K562 (cell line): Measurements from ENCODE around the gene CNNM2. TPM values are rescaled to one million over a fixed set of nuclear protein-coding genes. Genes with fewer than 3 reads are reported as not detected.

Experiments
- HMG20B ChIP-seq: fragments of 250-450 bp; sonication (Bioruptor Pico); IDR thresholded peaks from 2 replicates; pipeline ENCODE4 v1.5.0; 2021; ENCODE audit warnings: mild to moderate bottlenecking
- PHF8 ChIP-seq: fragments of 200-600 bp; sonication (generic); IDR thresholded peaks from 2 replicates; pipeline ENCODE4 v1.6.1; 2012; ENCODE audit warnings: mixed run types, mild to moderate bottlenecking, inconsistent platforms, low read length, moderate library complexity, borderline replicate concordance
- PYGO2 ChIP-seq: fragments of 450-650 bp; IDR thresholded peaks from 2 replicates; pipeline ENCODE4 v1.6.1; 2016; ENCODE audit warnings: mild to moderate bottlenecking, missing genetic modification characterization, moderate library complexity, missing compliant biosample characterization
- SAP30 ChIP-seq: fragments of 200-600 bp; sonication (generic); IDR thresholded peaks from 2 replicates; pipeline ENCODE4 v1.6.1; 2012; ENCODE audit warnings: borderline replicate concordance, low read depth, mild to moderate bottlenecking, moderate library complexity, low read length, control low read depth, inconsistent platforms; ENCODE audit not compliant: insufficient read depth, poor library complexity, severe bottlenecking
- SETDB1 ChIP-seq: IDR thresholded peaks from one replicate; pipeline ENCODE4 v1.6.1; 2012; ENCODE audit warnings: low read length, control low read depth, inconsistent platforms
- SIX5 ChIP-seq, 2 experiments: IDR thresholded peaks; 2 replicates each; pipeline ENCODE4 v1.6.1; 2011; ENCODE audit warnings: low read length in 2 of 2, borderline replicate concordance in 1 of 2, low read depth in 1 of 2, mild to moderate bottlenecking in 1 of 2, moderate library complexity in 1 of 2; ENCODE audit not compliant: insufficient read depth in 1 of 2
- TOE1 ChIP-seq, 2 experiments: fragments of 450-650 bp in 1 of 2; sonication (generic) in 1 of 2; formaldehyde crosslinking in 1 of 2; IDR thresholded peaks; 2 replicates each; pipeline versions ENCODE4 v1.7.1 to v1.8.0; 2016 to 2022; ENCODE audit warnings: borderline replicate concordance in 2 of 2, mild to moderate bottlenecking in 2 of 2, antibody characterized with exemption in 1 of 2, inconsistent platforms in 1 of 2, low read depth in 1 of 2, missing genetic modification reagents in 1 of 2, moderate library complexity in 1 of 2
- polyA plus RNA-seq, 8 experiments: library from polyadenylated mRNA; depleted of rRNA in 4 of 8; stranded (reverse) in 5 of 8; unstranded in 3 of 8; fragments of >200 nt; fragmentation: Nextera tagmentation in 2 of 8; fragmentation: Illumina TruSeq in 1 of 8; extraction: Ambion mirVana in 2 of 8; extraction: Trizol in 1 of 8; gene quantifications; 2 replicates each; pipeline versions ENCODE4 v1.2.1 to v1.2.3, GENCODE V29; 2011 to 2014; ENCODE audit warnings: inconsistent platforms in 1 of 8, missing spikeins in 1 of 8
- total RNA-seq, 7 experiments: library from RNA; depleted of rRNA in 6 of 7; stranded (reverse); fragments of >200 nt in 6 of 7; fragmentation: Illumina TruSeq in 2 of 7; extraction: Trizol in 2 of 7; gene quantifications; 2 replicates each; pipeline versions ENCODE4 v1.2.1 to v1.2.3, GENCODE V29; 2011 to 2021; ENCODE audit warnings: low replicate concordance in 1 of 7
- TF ChIP-seq, protein P1 (sequence below): fragments of 250-450 bp; sonication (Bioruptor Pico); IDR thresholded peaks from 2 replicates; pipeline ENCODE4 v1.4.0; 2020; ENCODE audit warnings: mild to moderate bottlenecking, moderate library complexity, borderline replicate concordance
- TF ChIP-seq, protein P2 (sequence below), 2 experiments: fragments of 450-650 bp in 1 of 2; IDR thresholded peaks; 2 replicates each; pipeline ENCODE4 v1.6.1; 2011 to 2017; ENCODE audit warnings: low read depth in 2 of 2, antibody characterized with exemption in 1 of 2, borderline replicate concordance in 1 of 2, low read length in 1 of 2, mild to moderate bottlenecking in 1 of 2, mixed read lengths in 1 of 2; ENCODE audit not compliant: control insufficient read depth in 1 of 2
- TF ChIP-seq, protein P3 (sequence below): fragments of 150-350 bp; conservative IDR thresholded peaks from 2 replicates; pipeline ENCODE4 v1.6.1; 2014; ENCODE audit warnings: low read length
- TF ChIP-seq, protein P4 (sequence below): fragments of 250-450 bp; sonication (Bioruptor Pico); IDR thresholded peaks from 2 replicates; pipeline ENCODE4 v1.4.0; 2020
- TF ChIP-seq, protein P5 (sequence below): fragments of 450-650 bp; formaldehyde crosslinking; IDR thresholded peaks from 2 replicates; pipeline ENCODE4 v1.4.0; 2020; ENCODE audit warnings: mild to moderate bottlenecking, mixed read lengths

The CNNM2 gene
- total and polyA plus RNA-seq, 9 of the 15 experiments (the other 6 are each of a cell fraction or from before 2014, with no cell fraction given), result 0.21 to 5.0 (median 1.3) TPM

DNA sequence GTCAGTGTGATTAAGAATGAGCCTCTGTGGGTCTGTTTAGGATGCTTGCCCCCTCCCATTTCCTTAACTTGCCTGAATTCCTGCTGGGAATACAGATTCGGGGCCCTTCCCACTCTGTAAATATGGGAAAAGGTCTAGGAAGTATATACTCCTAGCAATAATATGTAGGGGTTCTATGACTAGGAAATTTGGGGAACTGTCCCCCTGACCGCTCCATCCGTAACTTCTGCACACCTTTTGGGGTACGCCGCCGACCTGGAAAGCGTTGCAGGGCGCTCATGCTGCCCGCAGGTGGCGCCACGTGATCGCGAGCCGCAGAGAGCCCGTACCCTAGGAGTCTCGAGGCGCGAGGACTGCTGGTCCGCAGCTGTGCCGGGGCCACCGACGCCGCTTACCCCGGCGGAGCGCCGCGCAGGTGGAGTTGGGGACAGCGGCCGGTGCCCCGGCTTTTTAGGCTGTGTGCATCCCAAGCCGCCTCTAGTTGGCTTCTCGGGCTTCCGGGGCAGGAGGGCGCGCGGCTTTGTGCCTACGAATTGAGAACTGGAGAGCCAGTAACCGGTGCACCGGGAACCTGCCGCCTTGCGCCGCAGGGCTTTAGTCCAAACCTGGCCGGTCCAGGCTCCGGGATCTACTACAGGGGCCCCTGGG lies 656 bp upstream of the CNNM2 start (continued):
- TF ChIP-seq, protein P1, sequence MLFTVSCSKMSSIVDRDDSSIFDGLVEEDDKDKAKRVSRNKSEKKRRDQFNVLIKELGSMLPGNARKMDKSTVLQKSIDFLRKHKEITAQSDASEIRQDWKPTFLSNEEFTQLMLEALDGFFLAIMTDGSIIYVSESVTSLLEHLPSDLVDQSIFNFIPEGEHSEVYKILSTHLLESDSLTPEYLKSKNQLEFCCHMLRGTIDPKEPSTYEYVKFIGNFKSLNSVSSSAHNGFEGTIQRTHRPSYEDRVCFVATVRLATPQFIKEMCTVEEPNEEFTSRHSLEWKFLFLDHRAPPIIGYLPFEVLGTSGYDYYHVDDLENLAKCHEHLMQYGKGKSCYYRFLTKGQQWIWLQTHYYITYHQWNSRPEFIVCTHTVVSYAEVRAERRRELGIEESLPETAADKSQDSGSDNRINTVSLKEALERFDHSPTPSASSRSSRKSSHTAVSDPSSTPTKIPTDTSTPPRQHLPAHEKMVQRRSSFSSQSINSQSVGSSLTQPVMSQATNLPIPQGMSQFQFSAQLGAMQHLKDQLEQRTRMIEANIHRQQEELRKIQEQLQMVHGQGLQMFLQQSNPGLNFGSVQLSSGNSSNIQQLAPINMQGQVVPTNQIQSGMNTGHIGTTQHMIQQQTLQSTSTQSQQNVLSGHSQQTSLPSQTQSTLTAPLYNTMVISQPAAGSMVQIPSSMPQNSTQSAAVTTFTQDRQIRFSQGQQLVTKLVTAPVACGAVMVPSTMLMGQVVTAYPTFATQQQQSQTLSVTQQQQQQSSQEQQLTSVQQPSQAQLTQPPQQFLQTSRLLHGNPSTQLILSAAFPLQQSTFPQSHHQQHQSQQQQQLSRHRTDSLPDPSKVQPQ, result no peak
- TF ChIP-seq, protein P2, sequence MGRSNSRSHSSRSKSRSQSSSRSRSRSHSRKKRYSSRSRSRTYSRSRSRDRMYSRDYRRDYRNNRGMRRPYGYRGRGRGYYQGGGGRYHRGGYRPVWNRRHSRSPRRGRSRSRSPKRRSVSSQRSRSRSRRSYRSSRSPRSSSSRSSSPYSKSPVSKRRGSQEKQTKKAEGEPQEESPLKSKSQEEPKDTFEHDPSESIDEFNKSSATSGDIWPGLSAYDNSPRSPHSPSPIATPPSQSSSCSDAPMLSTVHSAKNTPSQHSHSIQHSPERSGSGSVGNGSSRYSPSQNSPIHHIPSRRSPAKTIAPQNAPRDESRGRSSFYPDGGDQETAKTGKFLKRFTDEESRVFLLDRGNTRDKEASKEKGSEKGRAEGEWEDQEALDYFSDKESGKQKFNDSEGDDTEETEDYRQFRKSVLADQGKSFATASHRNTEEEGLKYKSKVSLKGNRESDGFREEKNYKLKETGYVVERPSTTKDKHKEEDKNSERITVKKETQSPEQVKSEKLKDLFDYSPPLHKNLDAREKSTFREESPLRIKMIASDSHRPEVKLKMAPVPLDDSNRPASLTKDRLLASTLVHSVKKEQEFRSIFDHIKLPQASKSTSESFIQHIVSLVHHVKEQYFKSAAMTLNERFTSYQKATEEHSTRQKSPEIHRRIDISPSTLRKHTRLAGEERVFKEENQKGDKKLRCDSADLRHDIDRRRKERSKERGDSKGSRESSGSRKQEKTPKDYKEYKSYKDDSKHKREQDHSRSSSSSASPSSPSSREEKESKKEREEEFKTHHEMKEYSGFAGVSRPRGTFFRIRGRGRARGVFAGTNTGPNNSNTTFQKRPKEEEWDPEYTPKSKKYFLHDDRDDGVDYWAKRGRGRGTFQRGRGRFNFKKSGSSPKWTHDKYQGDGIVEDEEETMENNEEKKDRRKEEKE (IDR thresholded peaks at IDR 0.05; ENCODE audit: borderline replicate concordance in 1 of 2, control insufficient read depth in 1 of 2, low read depth in 2 of 2, low read length in 1 of 2), result no peak
- TF ChIP-seq, protein P3, sequence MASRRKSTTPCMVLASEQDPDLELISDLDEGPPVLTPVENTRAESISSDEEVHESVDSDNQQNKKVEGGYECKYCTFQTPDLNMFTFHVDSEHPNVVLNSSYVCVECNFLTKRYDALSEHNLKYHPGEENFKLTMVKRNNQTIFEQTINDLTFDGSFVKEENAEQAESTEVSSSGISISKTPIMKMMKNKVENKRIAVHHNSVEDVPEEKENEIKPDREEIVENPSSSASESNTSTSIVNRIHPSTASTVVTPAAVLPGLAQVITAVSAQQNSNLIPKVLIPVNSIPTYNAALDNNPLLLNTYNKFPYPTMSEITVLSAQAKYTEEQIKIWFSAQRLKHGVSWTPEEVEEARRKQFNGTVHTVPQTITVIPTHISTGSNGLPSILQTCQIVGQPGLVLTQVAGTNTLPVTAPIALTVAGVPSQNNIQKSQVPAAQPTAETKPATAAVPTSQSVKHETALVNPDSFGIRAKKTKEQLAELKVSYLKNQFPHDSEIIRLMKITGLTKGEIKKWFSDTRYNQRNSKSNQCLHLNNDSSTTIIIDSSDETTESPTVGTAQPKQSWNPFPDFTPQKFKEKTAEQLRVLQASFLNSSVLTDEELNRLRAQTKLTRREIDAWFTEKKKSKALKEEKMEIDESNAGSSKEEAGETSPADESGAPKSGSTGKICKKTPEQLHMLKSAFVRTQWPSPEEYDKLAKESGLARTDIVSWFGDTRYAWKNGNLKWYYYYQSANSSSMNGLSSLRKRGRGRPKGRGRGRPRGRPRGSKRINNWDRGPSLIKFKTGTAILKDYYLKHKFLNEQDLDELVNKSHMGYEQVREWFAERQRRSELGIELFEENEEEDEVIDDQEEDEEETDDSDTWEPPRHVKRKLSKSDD, result no peak
- TF ChIP-seq SIX5 (IDR thresholded peaks at IDR 0.05; ENCODE audit: borderline replicate concordance in 1 of 2, insufficient read depth in 1 of 2, low read depth in 1 of 2, low read length in 2 of 2), result no peak
- no peak for TF ChIP-seq SETDB1
- TF ChIP-seq PYGO2, result no peak
- TF ChIP-seq, protein P4, sequence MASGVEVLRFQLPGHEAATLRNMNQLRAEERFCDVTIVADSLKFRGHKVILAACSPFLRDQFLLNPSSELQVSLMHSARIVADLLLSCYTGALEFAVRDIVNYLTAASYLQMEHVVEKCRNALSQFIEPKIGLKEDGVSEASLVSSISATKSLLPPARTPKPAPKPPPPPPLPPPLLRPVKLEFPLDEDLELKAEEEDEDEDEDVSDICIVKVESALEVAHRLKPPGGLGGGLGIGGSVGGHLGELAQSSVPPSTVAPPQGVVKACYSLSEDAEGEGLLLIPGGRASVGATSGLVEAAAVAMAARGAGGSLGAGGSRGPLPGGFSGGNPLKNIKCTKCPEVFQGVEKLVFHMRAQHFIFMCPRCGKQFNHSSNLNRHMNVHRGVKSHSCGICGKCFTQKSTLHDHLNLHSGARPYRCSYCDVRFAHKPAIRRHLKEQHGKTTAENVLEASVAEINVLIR (CRISPR knock-in tag), result no peak
- TF ChIP-seq HMG20B, result no peak
- 0 out of 2 replicates have a peak, but pooled peaks have one; percentile 15 for TF ChIP-seq TOE1 (IDR thresholded peaks at IDR 0.05; ENCODE audit: borderline replicate concordance)
- TF ChIP-seq TOE1 (CRISPR knock-in tag; IDR thresholded peaks at IDR 0.05; ENCODE audit: borderline replicate concordance, low read depth), result no peak
- TF ChIP-seq SAP30, result peak; percentile 74
- TF ChIP-seq, protein P5, sequence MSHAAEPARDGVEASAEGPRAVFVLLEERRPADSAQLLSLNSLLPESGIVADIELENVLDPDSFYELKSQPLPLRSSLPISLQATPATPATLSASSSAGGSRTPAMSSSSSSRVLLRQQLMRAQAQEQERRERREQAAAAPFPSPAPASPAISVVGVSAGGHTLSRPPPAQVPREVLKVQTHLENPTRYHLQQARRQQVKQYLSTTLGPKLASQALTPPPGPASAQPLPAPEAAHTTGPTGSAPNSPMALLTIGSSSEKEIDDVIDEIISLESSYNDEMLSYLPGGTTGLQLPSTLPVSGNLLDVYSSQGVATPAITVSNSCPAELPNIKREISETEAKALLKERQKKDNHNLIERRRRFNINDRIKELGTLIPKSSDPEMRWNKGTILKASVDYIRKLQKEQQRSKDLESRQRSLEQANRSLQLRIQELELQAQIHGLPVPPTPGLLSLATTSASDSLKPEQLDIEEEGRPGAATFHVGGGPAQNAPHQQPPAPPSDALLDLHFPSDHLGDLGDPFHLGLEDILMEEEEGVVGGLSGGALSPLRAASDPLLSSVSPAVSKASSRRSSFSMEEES, result peak; percentile 49; the same call in 1 of the 2 replicates
- no peak for TF ChIP-seq PHF8
